PC-3 (cell line): ENCODE measurements around the gene CTXN1.

Experiments used
- EZH2 ChIP-seq: fragments of 300-600 bp; sonication (generic); IDR thresholded peaks from one replicate; pipeline ENCODE4 v1.6.1; 2017; ENCODE audit warnings: antibody characterized with exemption, mild to moderate bottlenecking, low read length; ENCODE audit not compliant: unreplicated experiment
- EZH2phosphoT487 ChIP-seq: fragments of 300-600 bp; sonication (generic); IDR thresholded peaks from 2 replicates; pipeline ENCODE4 v1.6.1; 2018; ENCODE audit warnings: mild to moderate bottlenecking, antibody characterized with exemption, low read length, borderline replicate concordance
- TF ChIP-seq, protein P1 (sequence below): fragments of 300-600 bp; sonication (generic); conservative IDR thresholded peaks from 2 replicates; pipeline ENCODE4 v1.5.1; 2017; ENCODE audit warnings: antibody characterized with exemption, low read depth, mild to moderate bottlenecking, low read length

DNA sequence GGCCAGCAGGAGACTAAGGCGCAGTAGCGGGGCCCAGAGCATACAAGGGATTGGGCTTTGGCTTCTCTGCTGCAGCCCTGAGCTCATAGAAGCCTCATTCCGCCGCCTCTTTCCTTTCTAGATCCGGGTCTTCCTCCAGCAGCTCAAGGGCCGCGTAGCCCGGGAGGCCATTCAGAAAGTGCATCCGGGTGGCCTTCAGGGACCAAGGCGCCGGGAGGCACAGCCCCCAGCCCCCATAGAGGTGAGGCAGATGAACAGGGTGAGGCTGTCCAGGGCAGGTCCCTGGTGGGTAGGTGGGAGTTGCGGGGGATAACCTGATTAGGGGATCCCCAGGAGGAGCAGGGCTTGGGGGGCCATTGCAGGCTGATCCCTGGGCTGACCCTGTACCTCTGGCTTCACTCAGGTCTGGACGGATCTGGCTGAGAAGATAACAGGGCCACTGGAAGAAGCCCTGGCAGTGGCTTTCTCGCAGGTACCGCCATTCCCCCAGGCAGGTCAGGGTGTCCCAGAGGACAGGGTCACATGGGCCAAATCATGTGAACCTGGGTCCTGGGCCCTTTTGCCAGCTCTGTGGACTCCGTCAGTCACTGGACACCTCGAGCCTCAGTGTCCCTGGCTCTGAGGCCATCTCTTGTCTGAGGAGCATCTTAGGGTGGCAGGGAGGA lies 4.5 kb downstream of the CTXN1 start:
- TF ChIP-seq, protein P1, sequence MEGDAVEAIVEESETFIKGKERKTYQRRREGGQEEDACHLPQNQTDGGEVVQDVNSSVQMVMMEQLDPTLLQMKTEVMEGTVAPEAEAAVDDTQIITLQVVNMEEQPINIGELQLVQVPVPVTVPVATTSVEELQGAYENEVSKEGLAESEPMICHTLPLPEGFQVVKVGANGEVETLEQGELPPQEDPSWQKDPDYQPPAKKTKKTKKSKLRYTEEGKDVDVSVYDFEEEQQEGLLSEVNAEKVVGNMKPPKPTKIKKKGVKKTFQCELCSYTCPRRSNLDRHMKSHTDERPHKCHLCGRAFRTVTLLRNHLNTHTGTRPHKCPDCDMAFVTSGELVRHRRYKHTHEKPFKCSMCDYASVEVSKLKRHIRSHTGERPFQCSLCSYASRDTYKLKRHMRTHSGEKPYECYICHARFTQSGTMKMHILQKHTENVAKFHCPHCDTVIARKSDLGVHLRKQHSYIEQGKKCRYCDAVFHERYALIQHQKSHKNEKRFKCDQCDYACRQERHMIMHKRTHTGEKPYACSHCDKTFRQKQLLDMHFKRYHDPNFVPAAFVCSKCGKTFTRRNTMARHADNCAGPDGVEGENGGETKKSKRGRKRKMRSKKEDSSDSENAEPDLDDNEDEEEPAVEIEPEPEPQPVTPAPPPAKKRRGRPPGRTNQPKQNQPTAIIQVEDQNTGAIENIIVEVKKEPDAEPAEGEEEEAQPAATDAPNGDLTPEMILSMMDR: no peak
- TF ChIP-seq EZH2 (no peak), EZH2phosphoT487 (no peak)
